DOHH2 (cell line): ENCODE measurements around the gene ARL15.

Experiments
- CTCF ChIP-seq: fragments of 200-600 bp; sonication (generic); IDR thresholded peaks from one replicate; pipeline ENCODE4 v1.5.1; 2014; ENCODE audit warnings: antibody characterized with exemption, mild to moderate bottlenecking, low read depth, low read length; ENCODE audit not compliant: poor library complexity, severe bottlenecking
- EZH2phosphoT487 ChIP-seq: fragments of 200-600 bp; sonication (generic); IDR thresholded peaks from 2 replicates; pipeline ENCODE4 v1.6.1; 2017; ENCODE audit warnings: borderline replicate concordance, mild to moderate bottlenecking, antibody characterized with exemption, low read length, moderate library complexity, mixed read lengths

GRCh38 chr5:54162184-54162583 is 148.2 kb downstream of the ARL15 start:
- TF ChIP-seq CTCF, result no peak
- TF ChIP-seq EZH2phosphoT487, result no peak
